ENCODE data around the gene PCNX1.
"Not testable (repeated sequence)": the region's sequence is repeated elsewhere in the genome, so short reads cannot be mapped to it uniquely, and the experiment has no call there.

The PCNX1 gene

DNA sequence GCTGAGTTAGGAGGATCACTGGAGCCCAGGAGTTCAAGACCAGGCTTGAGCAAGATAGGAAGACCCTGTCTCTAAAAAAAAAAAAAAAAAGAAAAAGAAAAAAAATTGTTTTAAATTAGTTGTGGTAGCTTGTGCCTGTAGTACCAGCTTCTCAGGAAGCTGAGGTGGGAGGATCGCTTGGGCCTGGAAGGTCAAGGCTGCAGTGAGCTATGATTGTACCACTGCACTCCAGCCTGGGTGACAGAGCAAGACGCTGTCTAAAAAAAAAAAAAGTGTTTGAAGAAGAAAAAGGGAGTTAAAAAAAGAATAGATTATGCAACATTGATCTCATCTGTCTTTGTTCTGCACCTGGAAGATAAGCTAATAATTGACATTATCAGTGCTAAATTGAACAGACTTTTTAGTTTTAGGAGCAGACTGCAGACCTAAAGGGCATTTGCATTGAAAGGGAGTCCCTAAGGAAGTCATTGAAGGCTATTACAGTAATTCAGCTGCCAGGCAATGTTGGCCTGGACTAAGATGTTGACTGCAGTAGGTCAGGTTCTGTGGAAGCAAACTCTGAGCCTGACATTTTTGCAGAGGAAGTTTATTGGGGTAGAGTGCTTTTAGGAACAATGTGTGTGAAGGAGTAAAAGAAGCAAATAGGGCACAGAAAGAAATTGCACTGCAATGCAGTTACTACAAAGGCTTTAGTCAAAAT, 215.8 kb downstream of the PCNX1 start:
- no peak for TF ChIP-seq CSDC2 (CRISPR knock-in tag; IDR thresholded peaks at IDR 0.05)
- TF ChIP-seq ZFP30 (CRISPR knock-in tag; IDR thresholded peaks at IDR 0.05), result no peak
- TF ChIP-seq OSR1 (CRISPR knock-in tag; IDR thresholded peaks at IDR 0.05), result no peak
- TF ChIP-seq ZNF70 (CRISPR knock-in tag; IDR thresholded peaks at IDR 0.05), result no peak
- no peak for TF ChIP-seq ARNTL (CRISPR knock-in tag; IDR thresholded peaks at IDR 0.05; ENCODE audit: borderline replicate concordance, low read depth)
- no peak for TF ChIP-seq BACH2 (CRISPR knock-in tag; IDR thresholded peaks at IDR 0.05; ENCODE audit: borderline replicate concordance)
- no peak for TF ChIP-seq ISL1 (CRISPR knock-in tag; IDR thresholded peaks at IDR 0.05)
- no peak for TF ChIP-seq ZC3H10 (CRISPR knock-in tag; IDR thresholded peaks at IDR 0.05)
- no peak for TF ChIP-seq ZFP3 (CRISPR knock-in tag; IDR thresholded peaks at IDR 0.05)
- TF ChIP-seq ZNF8 (CRISPR knock-in tag; IDR thresholded peaks at IDR 0.05), result no peak
- no peak for TF ChIP-seq GLIS3 (CRISPR knock-in tag; IDR thresholded peaks at IDR 0.05)
- no peak for TF ChIP-seq PATZ1 (CRISPR knock-in tag; IDR thresholded peaks at IDR 0.05; ENCODE audit: borderline replicate concordance)
- no peak for TF ChIP-seq TCF4 (CRISPR knock-in tag; IDR thresholded peaks at IDR 0.05; ENCODE audit: borderline replicate concordance)
- TF ChIP-seq RARB (CRISPR knock-in tag; IDR thresholded peaks at IDR 0.05), result no peak
- TF ChIP-seq TOX (CRISPR knock-in tag; IDR thresholded peaks at IDR 0.05; ENCODE audit: borderline replicate concordance), result no peak
- no peak for ATAC-seq

GRCh38 chr14:71123579-71124135, 216.4 kb downstream of the PCNX1 start:
- TF ChIP-seq, protein P1, sequence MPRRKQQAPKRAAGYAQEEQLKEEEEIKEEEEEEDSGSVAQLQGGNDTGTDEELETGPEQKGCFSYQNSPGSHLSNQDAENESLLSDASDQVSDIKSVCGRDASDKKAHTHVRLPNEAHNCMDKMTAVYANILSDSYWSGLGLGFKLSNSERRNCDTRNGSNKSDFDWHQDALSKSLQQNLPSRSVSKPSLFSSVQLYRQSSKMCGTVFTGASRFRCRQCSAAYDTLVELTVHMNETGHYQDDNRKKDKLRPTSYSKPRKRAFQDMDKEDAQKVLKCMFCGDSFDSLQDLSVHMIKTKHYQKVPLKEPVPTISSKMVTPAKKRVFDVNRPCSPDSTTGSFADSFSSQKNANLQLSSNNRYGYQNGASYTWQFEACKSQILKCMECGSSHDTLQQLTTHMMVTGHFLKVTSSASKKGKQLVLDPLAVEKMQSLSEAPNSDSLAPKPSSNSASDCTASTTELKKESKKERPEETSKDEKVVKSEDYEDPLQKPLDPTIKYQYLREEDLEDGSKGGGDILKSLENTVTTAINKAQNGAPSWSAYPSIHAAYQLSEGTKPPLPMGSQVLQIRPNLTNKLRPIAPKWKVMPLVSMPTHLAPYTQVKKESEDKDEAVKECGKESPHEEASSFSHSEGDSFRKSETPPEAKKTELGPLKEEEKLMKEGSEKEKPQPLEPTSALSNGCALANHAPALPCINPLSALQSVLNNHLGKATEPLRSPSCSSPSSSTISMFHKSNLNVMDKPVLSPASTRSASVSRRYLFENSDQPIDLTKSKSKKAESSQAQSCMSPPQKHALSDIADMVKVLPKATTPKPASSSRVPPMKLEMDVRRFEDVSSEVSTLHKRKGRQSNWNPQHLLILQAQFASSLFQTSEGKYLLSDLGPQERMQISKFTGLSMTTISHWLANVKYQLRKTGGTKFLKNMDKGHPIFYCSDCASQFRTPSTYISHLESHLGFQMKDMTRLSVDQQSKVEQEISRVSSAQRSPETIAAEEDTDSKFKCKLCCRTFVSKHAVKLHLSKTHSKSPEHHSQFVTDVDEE (CRISPR knock-in tag; IDR thresholded peaks at IDR 0.05), result no peak
- TF ChIP-seq PATZ1 (CRISPR knock-in tag; IDR thresholded peaks at IDR 0.05; ENCODE audit: borderline replicate concordance) (no peak), ZFP30 (CRISPR knock-in tag; IDR thresholded peaks at IDR 0.05) (no peak), ESRRG (CRISPR knock-in tag; IDR thresholded peaks at IDR 0.05) (no peak), ZNF8 (CRISPR knock-in tag; IDR thresholded peaks at IDR 0.05) (no peak), CSDC2 (CRISPR knock-in tag; IDR thresholded peaks at IDR 0.05) (no peak), ZC3H10 (CRISPR knock-in tag; IDR thresholded peaks at IDR 0.05) (no peak)
- no peak for ATAC-seq

GRCh38 chr14:71129716-71130490, 222.6 kb downstream of the PCNX1 start:
- ATAC-seq, result not testable (repeated sequence)

- peak; percentile 90 for ATAC-seq
- no peak for TF ChIP-seq ISL1 (CRISPR knock-in tag; IDR thresholded peaks at IDR 0.05)
- TF ChIP-seq, protein P1 (CRISPR knock-in tag; IDR thresholded peaks at IDR 0.05), result no peak
- TF ChIP-seq TCF4 (CRISPR knock-in tag; IDR thresholded peaks at IDR 0.05; ENCODE audit: borderline replicate concordance), result no peak
- no peak for TF ChIP-seq BACH2 (CRISPR knock-in tag; IDR thresholded peaks at IDR 0.05; ENCODE audit: borderline replicate concordance)
- no peak for TF ChIP-seq ZFP30 (CRISPR knock-in tag; IDR thresholded peaks at IDR 0.05)
- TF ChIP-seq PATZ1 (CRISPR knock-in tag; IDR thresholded peaks at IDR 0.05; ENCODE audit: borderline replicate concordance), result no peak
- no peak for TF ChIP-seq RARB (CRISPR knock-in tag; IDR thresholded peaks at IDR 0.05)
- TF ChIP-seq ZFP3 (CRISPR knock-in tag; IDR thresholded peaks at IDR 0.05), result no peak
- TF ChIP-seq CSRNP3 (CRISPR knock-in tag; IDR thresholded peaks at IDR 0.05), result no peak
- no peak for TF ChIP-seq ZNF70 (CRISPR knock-in tag; IDR thresholded peaks at IDR 0.05)
- TF ChIP-seq SNAI2 (CRISPR knock-in tag; IDR thresholded peaks at IDR 0.05), result no peak
- no peak for TF ChIP-seq ZC3H10 (CRISPR knock-in tag; IDR thresholded peaks at IDR 0.05)
These were observed 223.4 kb downstream of the PCNX1 start for GRCh38 chr14:71130491-71131179.

All from SK-N-SH treated with all-trans-retinoic acid at 6 μM for 48 hours (cell line).